HG02884 (cell line): ENCODE results near the gene ZNF341.

Experiments used
- ATAC-seq: cut with Tn5 transposase; IDR thresholded peaks from one replicate; pipeline ENCODE4 v1.9.1; 2021; ENCODE audit warnings: mild to moderate bottlenecking, moderate library complexity; ENCODE audit not compliant: unreplicated experiment

The ZNF341 gene

GRCh38 chr20:33839591-33839990 is 107.8 kb downstream of the ZNF341 start:
- ATAC-seq, result no peak

GRCh38 chr20:33840160-33840559 is 108.4 kb downstream of the ZNF341 start:
- ATAC-seq, result no peak

DNA sequence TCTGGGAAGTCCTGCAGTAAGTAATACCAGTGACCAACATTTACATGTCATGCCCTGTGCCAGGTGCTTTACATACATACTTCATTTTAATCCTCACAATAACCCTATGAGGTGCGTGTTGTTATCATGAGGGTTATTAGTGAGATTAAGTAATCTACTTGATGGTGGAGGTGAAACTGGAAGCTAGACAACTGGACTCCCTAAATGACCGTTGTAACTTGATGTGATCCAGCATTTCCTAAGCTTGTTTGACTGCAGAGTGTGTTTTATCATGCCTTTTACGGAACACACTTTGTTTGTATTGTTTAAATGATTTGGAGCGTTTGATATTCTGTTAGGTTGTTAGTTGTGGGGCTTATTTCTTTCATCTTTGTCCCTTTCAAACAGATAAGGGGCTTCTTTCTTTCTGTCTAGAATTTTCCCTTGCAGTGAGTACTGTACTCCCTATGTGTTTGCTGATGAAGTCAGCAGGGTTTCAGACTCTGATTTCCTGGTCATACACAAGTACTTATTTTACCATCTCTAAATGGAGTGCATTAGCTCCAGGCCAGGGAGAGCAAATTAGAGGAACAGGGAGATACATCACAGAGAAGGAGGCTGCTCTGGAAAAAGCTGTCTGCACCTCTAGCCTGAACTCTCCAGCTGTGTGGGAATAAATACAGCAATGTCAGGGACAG is 109.1 kb downstream of the ZNF341 start:
- no peak for ATAC-seq

DNA sequence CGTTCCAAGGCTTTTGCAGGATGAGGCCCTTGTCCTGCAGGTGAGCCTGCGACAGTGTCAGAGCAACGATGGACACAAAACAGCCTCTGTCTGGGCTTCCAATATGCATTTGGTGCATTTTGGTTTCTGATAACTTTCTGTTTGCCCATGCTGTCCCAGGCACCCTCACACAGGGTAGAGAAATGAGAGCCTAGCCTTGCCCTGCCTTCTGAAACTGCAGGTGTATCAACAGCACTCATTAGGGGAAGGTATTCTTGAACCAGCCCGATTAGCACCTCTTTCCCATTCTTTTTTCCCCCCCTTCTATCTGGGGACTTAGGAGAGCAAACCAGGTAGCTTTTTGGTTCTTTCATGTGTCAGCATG is 109.6 kb downstream of the ZNF341 start:
- no peak for ATAC-seq
